Islet precursor cell (in vitro differentiated cells): ENCODE results near the gene TWF1.
"Not testable (repeated sequence)": the region's sequence is repeated elsewhere in the genome, so short reads cannot be mapped to it uniquely, and the experiment has no call there.

Source experiments
- DNase-seq: peaks from one replicate; pipeline ENCODE4 v3.0.0-alpha.2; 2018

The TWF1 gene

DNA sequence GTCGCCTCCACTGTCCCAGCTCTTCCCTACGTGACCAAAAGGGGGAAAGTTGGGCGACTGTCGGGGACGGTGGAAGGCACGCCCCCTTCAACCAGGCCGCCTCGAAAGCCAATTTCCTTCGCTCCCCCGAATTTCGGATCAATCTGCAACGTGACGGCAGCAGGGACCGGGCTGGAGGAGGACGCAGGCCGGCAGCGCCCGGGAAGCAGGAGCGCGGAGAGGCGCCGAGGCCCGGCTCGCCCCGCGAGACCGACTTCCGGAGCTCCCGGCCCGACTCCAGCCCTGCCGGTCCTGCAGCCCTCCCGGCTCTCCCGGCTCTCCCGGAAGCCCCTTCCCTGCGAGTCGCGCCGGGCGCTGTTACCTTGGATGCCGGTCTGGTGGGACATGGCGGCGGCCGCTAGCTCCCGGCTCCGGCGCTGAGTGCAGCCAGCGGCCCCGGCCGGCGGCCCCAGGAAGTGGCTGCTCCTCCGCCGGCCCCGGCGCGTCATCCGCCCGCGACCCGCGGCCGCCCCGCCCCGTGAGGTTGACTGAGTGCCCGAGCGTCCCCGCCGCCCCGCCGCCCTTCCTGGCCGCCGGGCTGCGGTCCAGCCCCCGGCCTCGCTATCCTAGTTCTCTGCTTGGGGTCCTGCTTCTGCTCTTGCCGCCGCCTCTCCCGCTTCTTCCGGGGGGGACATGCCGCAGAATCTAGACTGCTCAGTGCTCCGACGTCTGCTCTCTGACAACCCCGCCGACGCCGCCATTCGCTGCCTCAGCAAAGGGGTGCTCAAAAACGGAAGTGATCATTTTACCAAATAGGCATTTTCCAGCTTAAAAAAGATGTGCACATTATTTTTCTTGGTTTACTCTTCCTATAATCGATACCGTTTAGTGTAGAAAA is at the start of gene TWF1:
Gene TWF1 (minus strand): TSS at position 458 of the 877 bp plus-strand sequence. CDS start 72 bp downstream, at position 386.
- peak; percentile 96 for DNase-seq

DNA sequence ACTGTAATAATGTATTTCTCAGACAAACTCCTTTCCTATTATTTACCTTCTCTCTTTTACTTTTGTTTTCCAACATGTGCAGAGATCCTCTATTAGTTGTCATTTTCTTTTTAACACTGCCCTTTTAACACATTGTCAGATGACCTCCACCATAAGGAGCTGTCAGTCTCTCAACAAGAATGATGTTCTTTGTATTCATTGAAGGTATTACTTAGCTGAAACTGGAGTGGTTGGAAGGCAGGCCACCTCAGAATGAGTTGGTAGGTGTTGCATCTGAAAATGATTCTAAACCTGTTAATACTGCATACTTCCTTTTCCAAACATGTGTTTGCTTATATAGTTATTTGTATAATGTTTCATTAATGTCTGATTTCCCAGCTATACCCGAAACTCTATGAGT is 46.6 kb upstream of the TWF1 start:
- no peak for DNase-seq

DNA sequence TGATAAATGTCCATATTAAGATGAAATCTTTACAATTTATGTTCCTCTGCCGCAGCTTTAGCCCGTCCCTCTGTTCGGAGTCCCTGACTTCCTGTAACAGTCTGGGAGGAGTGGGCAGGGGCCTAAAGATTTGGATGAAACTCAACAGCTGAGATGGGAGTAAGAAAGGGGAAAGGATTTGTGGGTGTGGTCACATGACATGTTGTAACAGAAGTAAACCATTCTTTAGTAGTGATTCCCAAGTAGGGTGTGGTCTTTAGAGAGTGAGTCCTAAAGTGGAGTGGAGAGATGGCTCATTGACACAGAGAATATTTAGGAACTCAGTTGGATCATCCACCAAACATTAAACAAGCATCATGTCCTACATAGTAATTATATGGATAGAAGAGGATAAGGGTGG is 42.7 kb upstream of the TWF1 start:
- no peak for DNase-seq

DNA sequence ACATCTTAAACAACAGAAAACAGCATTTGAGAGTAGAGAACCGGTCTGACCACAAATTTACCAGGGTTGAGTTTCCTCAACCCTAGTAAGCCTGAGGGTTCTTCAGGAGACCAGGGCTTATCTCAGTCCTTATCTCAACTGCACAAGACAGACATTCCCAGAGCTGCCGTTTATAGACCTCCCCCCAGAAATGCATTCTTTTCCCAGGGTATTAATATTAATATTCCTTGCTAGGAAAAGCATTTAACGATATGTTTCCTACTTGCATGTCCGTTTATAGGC is 42.0 kb upstream of the TWF1 start:
- DNase-seq: no peak

DNA sequence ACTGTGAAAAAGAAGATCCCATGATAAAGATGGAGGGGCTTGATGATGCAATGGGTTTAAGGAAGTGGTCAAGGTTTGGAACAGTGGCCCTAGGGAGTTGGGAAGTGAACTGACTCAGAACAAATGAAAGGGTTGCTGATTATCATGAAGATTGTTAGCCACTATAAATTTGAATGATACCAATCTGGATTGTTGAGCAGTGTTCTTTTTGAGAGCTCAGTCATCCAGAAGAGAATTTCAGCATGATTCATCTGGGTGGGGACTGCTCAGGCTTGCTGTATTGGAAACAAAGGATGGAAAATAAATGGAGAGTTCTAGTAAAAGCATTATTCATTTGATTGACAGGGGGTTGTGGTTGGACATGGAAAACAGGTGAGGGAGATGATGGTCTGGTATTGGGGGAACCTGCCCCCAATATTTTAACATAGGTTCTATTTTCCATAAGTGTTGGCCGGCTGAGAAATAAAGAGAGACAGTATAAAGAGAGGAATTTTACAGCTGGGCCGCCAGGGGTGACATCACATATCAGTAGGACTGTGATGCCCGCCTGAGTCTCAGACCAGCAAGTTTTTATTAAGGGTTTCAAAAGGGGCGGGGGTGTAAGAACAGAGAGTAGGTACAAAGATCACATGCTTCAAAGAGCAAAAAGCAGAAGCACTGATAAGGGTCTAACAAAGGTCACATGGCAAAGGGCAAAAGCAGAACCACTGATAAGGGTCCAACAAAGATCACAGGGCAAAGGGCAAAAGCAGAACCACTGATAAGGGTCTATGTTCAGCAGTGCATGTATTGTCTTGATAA is 41.5 kb upstream of the TWF1 start:
- DNase-seq: not testable (repeated sequence)

DNA sequence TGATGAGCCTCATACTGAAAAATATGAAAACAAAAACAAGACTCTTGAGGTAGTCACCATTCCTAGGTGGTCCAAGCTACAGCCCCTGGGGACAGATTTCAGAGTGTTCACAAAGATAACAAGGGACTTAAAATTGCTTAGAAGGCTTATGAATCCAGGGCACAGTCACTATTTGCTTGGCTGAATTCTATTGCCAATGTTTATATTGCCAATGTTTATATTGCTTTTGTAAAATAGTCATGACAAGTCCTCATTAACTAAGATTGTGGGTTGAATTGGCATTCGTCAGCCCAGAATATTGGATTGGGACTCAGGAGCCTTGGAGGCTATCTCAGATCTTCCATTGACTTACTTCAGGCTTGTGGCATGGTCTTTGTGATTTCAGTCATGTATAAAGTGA is 36.1 kb upstream of the TWF1 start:
- no peak for DNase-seq

DNA sequence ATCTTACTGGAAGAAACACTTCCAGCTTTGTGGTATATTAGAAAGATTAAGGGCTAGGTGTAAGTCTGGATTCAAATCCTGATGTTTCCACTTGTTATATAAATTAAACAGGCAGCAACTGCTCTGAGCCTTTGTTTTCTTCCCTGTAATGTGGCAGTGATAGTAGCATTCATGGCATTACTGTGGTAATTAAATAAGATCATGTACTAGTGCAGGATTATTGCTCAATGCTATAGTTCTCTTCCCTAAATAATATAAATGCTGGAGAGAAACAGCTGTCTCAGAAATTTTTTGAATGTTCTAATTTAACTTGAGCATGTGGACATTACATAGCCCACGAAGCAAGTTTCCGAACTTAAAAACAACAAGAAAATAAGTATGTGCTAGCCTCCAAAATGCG is 35.1 kb upstream of the TWF1 start:
- DNase-seq: no peak

DNA sequence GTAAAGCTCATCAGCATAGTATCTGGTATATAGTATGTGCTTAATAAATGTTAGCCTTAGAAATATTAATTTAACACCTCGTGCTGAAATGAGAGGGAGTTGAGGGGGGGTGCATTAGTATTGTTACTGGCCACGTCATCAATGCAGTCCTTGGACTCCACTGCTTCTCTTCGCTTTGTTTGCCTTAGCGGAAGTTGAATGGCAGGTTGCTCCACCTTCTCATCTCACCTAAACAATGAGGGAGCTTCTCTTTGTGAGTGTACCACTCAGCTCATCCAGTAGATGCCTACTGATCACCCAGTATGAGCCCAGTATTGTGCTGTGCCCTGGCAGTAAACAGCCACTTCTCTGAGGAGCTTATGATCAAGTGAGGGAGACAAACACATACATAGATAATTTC is 34.2 kb upstream of the TWF1 start:
- DNase-seq: no peak

DNA sequence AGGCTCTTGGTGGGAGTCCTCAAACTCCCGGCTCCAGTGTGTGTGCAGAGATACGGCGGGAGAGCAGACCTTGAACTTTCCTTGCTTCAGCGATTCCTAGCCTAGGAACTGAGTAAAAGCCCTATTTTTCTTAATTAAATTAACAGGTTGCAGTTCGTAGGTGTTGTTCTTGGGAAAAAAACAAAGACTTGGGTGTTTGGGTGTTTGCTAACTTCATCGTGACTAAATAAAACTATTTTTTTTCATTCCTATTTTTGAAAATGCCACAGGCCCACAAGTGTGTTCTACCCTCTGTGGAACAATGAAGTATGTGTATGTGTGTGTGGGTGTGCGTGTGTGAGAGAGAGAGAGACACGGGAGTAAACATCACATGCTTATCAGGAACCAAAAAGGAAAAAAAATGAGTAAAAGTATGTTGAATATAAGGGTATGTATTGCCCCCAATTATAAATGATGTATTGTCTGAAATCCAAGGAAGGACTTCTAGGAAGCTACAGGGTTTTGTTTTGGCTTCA is 30.4 kb upstream of the TWF1 start:
- DNase-seq: no peak

DNA sequence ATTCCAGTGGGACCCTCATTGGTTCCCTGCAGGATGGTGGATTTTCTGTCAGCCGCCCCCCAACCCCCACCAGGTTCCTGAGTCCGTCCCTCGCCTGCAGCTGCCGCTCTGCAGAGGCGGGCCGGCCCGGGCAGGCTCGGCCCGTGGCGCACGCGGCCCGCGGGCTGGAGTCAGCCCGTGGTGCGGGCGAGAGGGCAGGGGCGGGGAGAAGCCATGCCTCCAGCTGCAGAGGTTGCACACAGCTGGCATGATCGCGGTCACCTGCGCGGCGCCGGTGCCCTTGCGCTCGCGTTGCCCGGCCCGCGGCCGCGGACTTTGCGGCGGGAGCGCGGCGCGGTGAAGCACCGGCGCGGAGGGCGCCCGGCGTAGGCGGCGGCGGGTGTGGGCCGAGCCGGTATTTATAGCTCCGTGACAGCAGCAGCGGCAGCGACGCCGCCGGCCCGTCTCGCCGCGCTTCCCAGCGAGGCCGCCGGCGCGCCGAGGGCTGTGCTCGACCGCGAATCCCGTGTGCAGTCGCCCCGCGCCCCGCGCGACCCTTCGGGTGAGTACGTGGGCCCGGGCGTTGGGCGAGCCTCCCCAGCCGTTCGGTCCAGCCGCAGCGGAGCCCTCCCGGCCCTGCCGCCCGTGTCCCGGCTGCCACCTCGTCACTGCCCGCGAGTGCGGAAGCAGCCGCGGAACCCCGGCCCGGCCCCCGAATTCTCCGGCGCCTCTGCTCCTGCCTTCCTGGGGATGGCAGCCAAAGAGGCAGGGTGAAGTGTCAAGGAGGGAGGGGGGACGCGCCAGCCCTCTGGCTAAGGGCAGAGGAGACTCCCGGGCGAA is 29.7 kb upstream of the TWF1 start, which contains the start of gene TMEM117:
Gene TMEM117 (plus strand): TSS at position 426 of the 819 bp plus-strand sequence.
- DNase-seq: peak; percentile 85

DNA sequence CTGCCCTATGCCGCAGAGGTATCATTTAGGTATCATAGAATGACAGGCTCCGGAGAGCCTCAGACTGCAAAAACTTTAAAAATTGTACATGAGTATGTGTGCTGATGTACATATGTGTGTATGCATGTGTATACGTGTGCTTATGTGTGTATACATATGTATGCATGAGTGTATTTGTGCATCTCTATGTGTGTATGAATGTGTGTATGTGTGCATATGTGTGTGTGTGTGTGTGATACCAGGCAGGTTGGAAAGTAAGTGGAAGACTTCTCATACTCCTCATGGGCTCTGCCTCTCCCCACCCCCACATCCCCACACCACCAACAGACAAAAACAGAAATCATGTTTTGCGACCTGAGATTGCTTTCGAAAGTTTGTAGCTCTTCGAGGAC is 29.1 kb upstream of the TWF1 start:
- no peak for DNase-seq

DNA sequence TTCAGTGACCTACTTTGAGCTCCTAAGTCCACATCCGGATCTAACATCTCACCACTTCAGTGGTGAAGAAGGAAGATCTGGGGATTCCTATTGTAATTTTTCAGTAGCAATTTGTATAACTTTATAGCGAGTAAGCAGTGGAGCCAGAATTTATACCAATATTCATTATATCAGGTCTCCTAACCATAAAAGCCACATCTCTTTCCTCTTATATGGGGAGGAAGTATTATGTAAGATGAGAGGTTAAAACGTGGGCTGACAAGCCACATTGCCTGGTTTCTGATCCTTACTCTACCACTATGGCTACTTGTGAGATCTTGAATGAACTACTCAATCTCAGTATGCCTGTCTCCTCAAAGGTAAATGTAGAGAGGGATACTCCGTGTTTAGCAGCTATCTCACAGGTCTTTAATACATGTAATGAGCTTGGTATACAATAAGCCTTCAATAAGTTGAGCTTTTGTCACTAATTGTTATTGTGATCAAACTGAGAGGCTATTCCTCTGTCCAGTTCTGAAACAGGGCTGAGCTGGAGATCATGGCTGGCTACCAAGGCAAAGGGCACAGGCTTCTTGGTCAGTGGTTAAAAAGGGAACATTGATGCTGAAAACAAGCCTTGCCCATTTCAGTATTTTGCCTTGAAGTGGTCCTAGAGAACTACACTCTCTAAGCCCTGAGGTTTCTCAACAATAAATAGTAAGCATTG is 26.5 kb upstream of the TWF1 start:
- DNase-seq: no peak

DNA sequence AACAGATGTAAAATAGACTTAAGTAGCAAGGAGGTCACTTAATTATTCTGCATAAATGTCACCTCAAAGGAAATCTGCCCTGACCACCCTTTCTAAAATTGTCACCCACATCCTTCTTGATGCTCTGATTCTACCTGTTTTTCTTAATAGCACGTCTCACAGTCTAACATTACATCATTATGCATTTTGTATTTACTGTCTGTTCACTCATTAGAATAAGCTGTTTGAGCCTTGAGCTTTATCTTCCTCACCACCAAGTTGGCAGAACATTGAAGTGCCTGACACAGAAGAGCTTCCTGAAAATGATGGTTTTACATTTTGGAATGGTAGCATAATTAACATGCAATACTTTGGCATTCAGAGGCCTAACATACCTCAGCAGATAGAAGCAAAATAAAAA is 21.0 kb upstream of the TWF1 start:
- no peak for DNase-seq

DNA sequence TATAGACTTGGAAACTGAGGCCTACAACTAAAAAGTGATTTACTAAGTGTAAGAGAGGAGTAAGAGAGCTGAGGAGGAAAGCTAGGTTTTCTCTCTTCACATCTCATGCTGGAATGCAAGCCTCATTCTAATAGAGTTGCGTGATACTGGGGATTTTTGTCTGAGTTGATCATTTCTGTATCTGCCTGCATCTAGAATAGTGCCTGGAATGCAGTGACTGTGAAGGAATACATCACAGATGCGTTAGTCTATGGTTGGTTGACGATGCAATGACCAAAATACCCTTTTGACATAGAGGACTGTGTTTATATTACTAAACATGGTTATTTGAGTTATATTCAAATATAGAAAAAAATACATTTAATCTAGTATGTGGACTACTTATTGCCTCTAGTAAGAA is 20.6 kb upstream of the TWF1 start:
- DNase-seq: no peak

DNA sequence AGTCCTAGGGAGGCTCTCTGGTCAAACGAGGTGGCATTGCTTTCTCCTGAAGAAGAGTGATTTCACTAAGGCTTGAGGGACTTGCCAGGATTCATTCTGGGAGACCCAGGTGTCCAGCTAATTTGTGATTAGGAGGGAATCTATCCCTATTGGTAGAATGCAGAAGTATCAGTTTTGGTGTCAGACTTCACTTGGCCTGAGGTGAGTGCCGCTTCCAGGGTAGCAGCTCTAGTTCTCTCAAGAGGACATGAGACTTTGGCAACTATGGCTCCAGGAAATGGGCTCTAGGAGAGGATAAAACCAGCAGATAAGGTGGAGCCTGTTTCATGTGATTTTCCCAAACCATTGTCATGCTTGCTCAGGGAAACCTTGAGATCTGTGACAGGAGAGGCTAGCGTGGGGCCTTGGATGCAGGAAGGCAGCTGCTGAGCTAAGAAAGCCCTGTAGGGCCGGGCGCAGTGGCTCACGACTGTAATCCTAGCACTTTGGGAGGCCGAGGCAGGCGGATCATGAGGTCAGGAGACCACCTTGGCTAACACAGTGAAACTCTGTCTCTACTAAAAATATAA is 18.2 kb upstream of the TWF1 start:
- no peak for DNase-seq

DNA sequence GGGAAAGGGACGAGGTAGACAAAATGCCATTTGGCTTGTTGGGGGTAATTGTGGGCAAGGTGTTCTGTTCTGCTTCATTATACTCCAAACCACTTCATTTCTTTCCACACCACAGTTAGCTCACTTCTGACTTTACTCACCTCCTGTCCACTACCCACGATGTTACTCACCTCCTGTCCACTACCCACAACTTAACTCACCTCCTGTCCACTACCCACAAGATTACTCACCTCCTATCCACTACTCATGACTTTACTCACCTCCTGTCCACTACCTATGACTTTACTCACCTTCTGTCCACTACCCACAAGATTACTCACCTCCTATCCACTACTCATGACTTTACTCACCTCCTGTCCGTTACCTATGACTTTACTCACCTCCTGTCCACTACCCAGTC is 10.1 kb upstream of the TWF1 start:
- DNase-seq: no peak

DNA sequence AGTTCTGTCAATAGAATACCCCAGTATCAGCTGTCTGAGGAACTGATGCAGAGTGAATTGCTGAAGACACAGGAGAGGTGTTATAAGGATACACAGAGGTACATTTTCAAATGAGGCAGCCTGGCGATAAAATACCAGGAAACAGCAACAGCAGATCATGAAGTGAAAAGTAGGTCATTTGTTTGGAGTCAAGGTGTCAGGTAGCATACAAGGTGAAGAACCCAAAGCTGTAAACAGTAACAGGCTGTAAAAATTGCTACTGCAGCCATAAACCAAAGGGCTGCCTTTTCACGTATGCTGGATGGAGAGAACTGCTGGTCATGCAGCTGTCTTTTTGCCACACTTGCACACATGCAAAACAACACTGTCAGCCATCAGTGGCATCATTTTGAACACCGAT is 9.3 kb upstream of the TWF1 start:
- no peak for DNase-seq

DNA sequence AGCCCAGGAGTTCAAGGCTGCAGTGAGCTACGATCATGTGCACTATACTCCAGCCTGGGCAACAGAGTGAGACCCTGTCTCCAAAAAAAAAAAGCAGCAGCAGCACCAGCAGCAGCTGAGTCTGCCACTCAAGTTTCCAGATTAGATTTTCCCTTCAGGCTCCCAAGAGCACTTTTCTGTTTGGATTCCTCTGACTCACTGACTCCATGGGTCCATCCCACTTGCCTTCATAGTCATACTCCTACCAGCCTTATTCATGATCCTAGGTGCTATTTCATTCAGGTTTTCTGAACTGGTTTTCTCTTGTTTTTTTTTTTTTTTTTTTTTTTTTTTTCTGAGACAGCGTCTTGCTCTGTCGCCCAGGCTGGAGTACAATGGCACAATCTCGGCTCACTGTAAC is 6.8 kb upstream of the TWF1 start:
- no peak for DNase-seq

DNA sequence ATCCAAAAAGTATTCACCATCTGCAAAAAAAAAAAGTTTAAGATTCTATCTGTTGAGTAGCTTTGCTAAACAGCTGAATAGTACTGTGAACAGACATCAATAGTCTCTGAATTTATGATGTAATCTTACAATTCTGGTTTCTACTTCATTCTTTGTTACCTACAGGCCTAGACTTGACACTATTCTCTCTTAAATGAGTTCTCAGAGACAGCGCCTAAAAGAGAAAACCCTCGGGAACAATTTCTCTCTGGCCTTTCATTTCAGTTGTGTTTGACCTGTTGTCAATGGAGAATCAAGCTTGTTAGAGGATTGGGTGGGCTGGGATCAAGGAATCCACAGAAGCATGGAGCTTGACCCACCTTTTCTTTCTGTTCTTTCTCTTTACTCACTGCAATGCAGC is 5.9 kb upstream of the TWF1 start:
- DNase-seq: no peak

DNA sequence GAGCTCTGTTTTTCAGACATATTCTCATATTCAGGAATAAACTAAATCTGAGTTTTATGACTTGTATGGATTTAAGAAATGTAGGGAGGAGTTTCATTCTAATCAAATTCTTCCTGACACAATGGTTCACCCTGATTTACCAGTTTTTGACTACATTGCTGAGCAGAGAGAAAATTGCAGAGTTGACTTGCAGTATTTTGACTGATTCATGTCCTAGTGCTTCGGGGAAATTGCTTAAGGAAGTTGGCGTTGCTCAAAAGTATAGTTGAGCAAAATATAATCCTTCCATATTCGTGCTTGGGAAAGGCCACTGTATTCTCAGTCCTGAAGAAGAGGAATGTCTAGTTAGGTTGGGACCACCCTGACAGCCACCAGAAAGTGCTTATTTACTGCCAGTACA is 1.3 kb upstream of the TWF1 start:
- no peak for DNase-seq

DNA sequence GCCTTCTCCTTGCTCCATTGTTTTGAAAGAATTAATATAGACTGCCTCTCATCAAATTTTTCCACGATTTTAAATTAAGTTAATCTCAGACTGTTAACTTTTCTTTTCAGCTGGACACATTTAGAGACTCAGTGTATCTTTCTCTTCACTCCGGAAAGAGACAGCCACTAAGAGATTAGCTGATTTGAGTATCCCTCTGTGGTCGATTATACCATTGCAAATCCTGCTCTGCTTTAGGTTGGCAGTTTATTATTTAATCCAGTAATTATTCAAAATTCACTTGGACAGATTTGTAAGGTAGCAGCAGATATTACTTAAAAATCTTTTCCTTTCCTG is 588 bp upstream of the TWF1 start:
- DNase-seq: no peak

DNA sequence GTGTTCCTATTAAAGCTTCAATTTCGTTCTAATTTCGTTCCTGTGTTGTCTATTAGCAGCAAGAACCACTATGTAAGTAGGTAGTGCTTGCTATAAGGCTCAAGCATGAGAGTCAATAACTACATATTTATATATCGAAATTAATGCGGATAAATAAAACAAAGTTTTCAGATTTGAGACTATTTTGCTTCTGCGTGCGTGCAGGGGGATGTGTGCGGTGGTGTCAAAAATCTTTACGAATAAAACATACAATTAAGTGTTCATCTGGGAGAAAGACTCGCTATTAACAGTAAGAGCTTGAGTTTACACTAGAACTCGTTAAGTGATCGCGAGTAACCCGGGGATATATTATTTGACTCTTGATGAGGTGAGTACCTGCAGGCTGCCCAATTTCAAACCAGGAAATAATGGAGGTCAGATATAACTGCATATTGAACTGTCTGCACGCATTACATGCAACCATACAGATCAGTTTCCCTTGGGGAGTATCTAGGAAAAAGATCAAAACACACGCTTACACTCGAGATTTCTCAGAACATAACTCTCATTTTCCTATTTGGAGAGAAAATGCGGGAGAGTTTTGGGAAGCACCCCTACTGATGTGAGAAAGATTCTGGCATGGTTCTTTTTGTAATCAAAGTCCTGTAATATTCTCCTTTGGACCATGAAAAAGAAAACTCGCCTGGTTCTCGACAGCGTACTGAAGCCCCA is 813 bp downstream of the TWF1 start:
- no peak for DNase-seq
